HG03196 (cell line): ENCODE data around the gene PHRF1.

Experiments used
- ATAC-seq: cut with Tn5 transposase; IDR thresholded peaks from one replicate; pipeline ENCODE4 v1.9.1; 2021; ENCODE audit not compliant: unreplicated experiment

PHRF1 gene

GRCh38 chr11:575996-576768, at the start of gene PHRF1:
Gene PHRF1 (plus strand): TSS chr11:576470. CDS start chr11:581513, 5,043 bp downstream.
- peak; percentile 71 for ATAC-seq

GRCh38 chr11:528166-528814, 48.0 kb upstream of the PHRF1 start:
- ATAC-seq = no peak

GRCh38 chr11:528815-529727, 47.2 kb upstream of the PHRF1 start:
- ATAC-seq = no peak

GRCh38 chr11:529728-530411, 46.4 kb upstream of the PHRF1 start:
- no peak for ATAC-seq

GRCh38 chr11:530960-531831, 45.1 kb upstream of the PHRF1 start:
- ATAC-seq = no peak

- no peak for ATAC-seq
These were observed 44.2 kb upstream of the PHRF1 start for GRCh38 chr11:531919-532526.

GRCh38 chr11:532527-532985, 43.7 kb upstream of the PHRF1 start:
- no peak for ATAC-seq

- ATAC-seq = no peak
These were observed 43.2 kb upstream of the PHRF1 start for GRCh38 chr11:532986-533585.

- ATAC-seq = no peak
These were observed 42.5 kb upstream of the PHRF1 start for GRCh38 chr11:533586-534395.

- ATAC-seq = peak; percentile 5
These were observed 41.7 kb upstream of the PHRF1 start for GRCh38 chr11:534396-535209.

- ATAC-seq = no peak
These were observed 41.1 kb upstream of the PHRF1 start for GRCh38 chr11:535210-535518.

- ATAC-seq = peak; percentile 71
These were observed 40.5 kb upstream of the PHRF1 start, which contains the start of gene HRAS for GRCh38 chr11:535519-536454. Gene HRAS (minus strand): TSS chr11:535576.

- ATAC-seq = peak; percentile 54
These were observed 39.2 kb upstream of the PHRF1 start, which contains the start of gene LRRC56 for GRCh38 chr11:536841-537621. Gene LRRC56 (plus strand): TSS chr11:537527. CDS start chr11:540685, 3,158 bp downstream.

- ATAC-seq = no peak
These were observed 38.4 kb upstream of the PHRF1 start for GRCh38 chr11:537622-538430.
